GM23248 (cell line): ENCODE results near the gene CPNE2.

Source experiments
- EZH2 ChIP-seq: fragments of 200-600 bp; sonication (generic); IDR thresholded peaks from 2 replicates; pipeline ENCODE4 v1.6.1; 2018; ENCODE audit warnings: antibody characterized with exemption, mild to moderate bottlenecking; ENCODE audit not compliant: insufficient read depth, poor library complexity, severe bottlenecking
- EZH2phosphoT487 ChIP-seq: fragments of 200-600 bp; sonication (generic); IDR thresholded peaks from 2 replicates; pipeline ENCODE4 v1.6.1; 2018; ENCODE audit warnings: antibody characterized with exemption, moderate library complexity, mild to moderate bottlenecking, low read depth; ENCODE audit not compliant: insufficient read depth

- TF ChIP-seq EZH2 (no peak), EZH2phosphoT487 (no peak)
Observed at GRCh38 chr16:57094911-57095310, 2.5 kb downstream of the CPNE2 start.
